ENCODE results near the gene ASXL2. TPM values are rescaled to one million over a fixed set of nuclear protein-coding genes. Genes with fewer than 3 reads are reported as not detected.

The ASXL2 gene
- total RNA-seq, 1 experiment from 2014 or later, result 37.8 TPM

GRCh38 chr2:25808006-25808383 is 70.3 kb downstream of the ASXL2 start:
- H3K4me3 Mint-ChIP-seq, result no peak overlapping the region
- H3K9me3 Mint-ChIP-seq, result 0 out of 2 replicates have a peak, but pooled peaks cover 8% of the 10 kb centered on the region
- no peak for TF ChIP-seq NFE2L1 (CRISPR knock-in tag; IDR thresholded peaks at IDR 0.05)
- TF ChIP-seq MLX (CRISPR knock-in tag; IDR thresholded peaks at IDR 0.05), result no peak
- TF ChIP-seq FOXJ3 (CRISPR knock-in tag; IDR thresholded peaks at IDR 0.05; ENCODE audit: borderline replicate concordance), result no peak
- TF ChIP-seq IRF2 (CRISPR knock-in tag; IDR thresholded peaks at IDR 0.05; ENCODE audit: borderline replicate concordance, low read depth), result no peak
- TF ChIP-seq RELA (CRISPR knock-in tag; IDR thresholded peaks at IDR 0.05; ENCODE audit: borderline replicate concordance), result no peak
- no peak for TF ChIP-seq NR2C2 (CRISPR knock-in tag; IDR thresholded peaks at IDR 0.05)
- TF ChIP-seq, protein P1, sequence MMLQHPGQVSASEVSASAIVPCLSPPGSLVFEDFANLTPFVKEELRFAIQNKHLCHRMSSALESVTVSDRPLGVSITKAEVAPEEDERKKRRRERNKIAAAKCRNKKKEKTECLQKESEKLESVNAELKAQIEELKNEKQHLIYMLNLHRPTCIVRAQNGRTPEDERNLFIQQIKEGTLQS (CRISPR knock-in tag; conservative IDR thresholded peaks at IDR 0.05), result no peak
- H3K27ac Mint-ChIP-seq, result peak overlapping the region; percentile 34; the same call in 1 of the 2 replicates
- peaks cover 25% of the 10 kb centered on the region for H3K36me3 Mint-ChIP-seq
- ChIA-PET POLR2A (no interaction called here), CTCF (no interaction called here)
- ATAC-seq (no peak), DNase-seq (ENCODE audit: low spot score) (no peak)
- no peaks in the 10 kb centered on the region for H3K4me1 Mint-ChIP-seq
- no peaks in the 10 kb centered on the region for H3K27me3 Mint-ChIP-seq (ENCODE audit: low read depth)

GRCh38 chr2:25806941-25807340 is 71.3 kb downstream of the ASXL2 start:
- CTCF ChIA-PET, result no interaction called here
- POLR2A ChIA-PET, result interaction anchor here (0.6 kb wide), 1 partner anchor 48 kb away, joined by 3 read pairs; no protein-coding TSS in a partner anchor

More at GRCh38 chr2:25806941-25807340, 71.3 kb downstream of the ASXL2 start:
- H3K27ac Mint-ChIP-seq, result no peak overlapping the region
- no peak for TF ChIP-seq ZNF317 (CRISPR knock-in tag; IDR thresholded peaks at IDR 0.05; ENCODE audit: borderline replicate concordance, low read depth)
- no peak for TF ChIP-seq ZSCAN18 (CRISPR knock-in tag; IDR thresholded peaks at IDR 0.05)
- no peak for TF ChIP-seq GTF2I (CRISPR knock-in tag; conservative IDR thresholded peaks at IDR 0.05)
- TF ChIP-seq ZNF138 (CRISPR knock-in tag; conservative IDR thresholded peaks at IDR 0.05), result no peak
- no peak for TF ChIP-seq STAT6 (CRISPR knock-in tag; conservative IDR thresholded peaks at IDR 0.05; ENCODE audit: low read depth)
- TF ChIP-seq, protein P1 (CRISPR knock-in tag; conservative IDR thresholded peaks at IDR 0.05), result no peak
- TF ChIP-seq ESRRA (CRISPR knock-in tag; IDR thresholded peaks at IDR 0.05; ENCODE audit: borderline replicate concordance), result no peak
- no peak for TF ChIP-seq E2F5 (CRISPR knock-in tag; IDR thresholded peaks at IDR 0.05)
- no peak for TF ChIP-seq ETV6 (CRISPR knock-in tag; IDR thresholded peaks at IDR 0.05)
- TF ChIP-seq NR3C1 (CRISPR knock-in tag; conservative IDR thresholded peaks at IDR 0.05; ENCODE audit: low read depth), result no peak
- no peak for TF ChIP-seq MXD4 (CRISPR knock-in tag; IDR thresholded peaks at IDR 0.05; ENCODE audit: borderline replicate concordance)
- ATAC-seq (no peak), DNase-seq (ENCODE audit: low spot score) (no peak)
- no peaks in the 10 kb centered on the region for H3K4me1 Mint-ChIP-seq
- H3K36me3 Mint-ChIP-seq, result peaks cover 29% of the 10 kb centered on the region
- H3K4me3 Mint-ChIP-seq, result no peak overlapping the region
- H3K9me3 Mint-ChIP-seq, result 0 out of 2 replicates have a peak, but pooled peaks cover 8% of the 10 kb centered on the region
- H3K27me3 Mint-ChIP-seq (ENCODE audit: low read depth), result no peaks in the 10 kb centered on the region

All from WTC11 (cell line).